Jurkat, Clone E6-1 (cell line): ENCODE data around the gene IL4I1.

Experiments
- DNase-seq: peaks from one replicate; pipeline ENCODE4 v3.0.0-alpha.2; 2011; ENCODE audit warnings: low read depth, low spot score
- H3K4me3 ChIP-seq: 2 replicates; pipeline ENCODE4 v1.5.1; 2011; ENCODE audit warnings: mild to moderate bottlenecking, low read length, control low read depth, moderate library complexity

Gene IL4I1

GRCh38 chr19:49881672-49882394 lies 14.9 kb downstream of the IL4I1 start:
- H3K4me3 ChIP-seq, result no peak overlapping the region
- DNase-seq, result no peak

- no peak overlapping the region for H3K4me3 ChIP-seq
- DNase-seq, result no peak
Observed at GRCh38 chr19:49881186-49881585, 15.5 kb downstream of the IL4I1 start.

DNA sequence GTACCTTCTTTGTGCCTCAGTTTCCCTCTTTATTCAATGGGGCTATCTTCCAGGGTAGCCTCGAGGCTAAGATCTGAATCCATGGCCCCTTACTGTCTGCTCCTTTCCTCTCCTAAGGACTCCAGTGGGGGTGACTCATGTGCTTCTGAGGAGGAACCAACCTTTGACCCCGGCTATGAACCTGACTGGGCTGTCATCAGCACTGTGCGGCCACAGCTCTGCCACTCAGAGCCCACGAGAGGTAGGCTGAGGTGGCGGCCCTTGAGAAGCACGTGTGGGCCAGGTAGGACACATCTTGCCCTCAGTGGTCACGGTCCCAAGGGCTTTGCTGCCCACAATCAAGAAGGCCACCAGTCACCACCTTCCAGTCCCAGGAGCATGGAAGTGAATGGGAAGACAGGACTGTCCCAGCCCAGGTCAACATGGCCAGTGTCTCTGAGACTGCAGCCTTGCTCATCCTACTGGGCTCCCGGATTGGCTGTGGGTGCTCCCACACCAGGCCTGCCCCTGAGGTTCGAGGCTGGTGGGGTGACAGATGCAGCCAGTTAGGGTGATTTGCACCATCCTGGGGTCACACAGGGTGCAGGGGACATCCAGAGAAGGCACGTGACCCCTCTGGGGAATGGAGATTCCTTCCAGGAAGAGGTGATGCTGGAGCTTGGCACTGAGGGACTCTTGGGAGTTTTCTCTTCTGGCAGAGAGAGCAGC lies 16.4 kb downstream of the IL4I1 start:
- no peak for DNase-seq
- no peak overlapping the region for H3K4me3 ChIP-seq

DNA sequence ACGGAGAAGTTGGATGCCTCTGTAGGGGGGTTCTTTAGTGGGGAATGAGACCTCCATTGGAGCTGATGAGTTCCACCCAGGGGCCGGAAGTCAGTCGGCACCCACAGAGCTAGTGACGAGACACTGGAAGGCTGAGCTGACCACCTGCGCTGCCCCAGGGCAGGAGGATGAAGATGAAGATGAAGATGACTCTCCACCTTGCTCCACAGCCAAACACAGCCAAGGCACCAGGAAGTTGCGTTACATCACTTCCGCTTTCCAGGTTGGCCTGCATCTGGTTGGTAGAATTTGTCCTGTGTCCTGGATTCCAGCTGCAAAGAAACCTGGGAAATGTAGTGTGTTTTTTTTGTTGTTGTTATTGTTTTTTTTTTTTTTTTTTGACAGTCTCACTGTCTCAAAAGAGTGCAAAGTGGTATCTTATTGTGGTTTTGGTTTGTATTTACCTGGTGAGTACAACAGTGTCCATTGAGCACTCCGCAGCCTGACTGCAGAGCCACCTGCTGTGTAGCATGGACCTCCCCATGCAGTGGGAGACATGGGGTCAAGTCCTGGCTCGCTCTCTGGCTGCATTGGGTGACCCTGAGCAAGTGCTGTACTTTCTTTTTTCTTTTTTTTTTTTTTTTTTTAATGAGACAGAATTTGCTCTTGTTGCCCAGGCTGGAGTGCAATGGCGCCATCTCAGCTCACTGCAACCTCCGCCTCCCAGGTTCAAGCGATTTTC lies 17.3 kb downstream of the IL4I1 start:
- H3K4me3 ChIP-seq, result no peak overlapping the region
- no peak for DNase-seq

- no peak for DNase-seq
- peak overlapping the region; percentile 69 for H3K4me3 ChIP-seq
Observed at GRCh38 chr19:49878744-49879070, 18.0 kb downstream of the IL4I1 start.

DNA sequence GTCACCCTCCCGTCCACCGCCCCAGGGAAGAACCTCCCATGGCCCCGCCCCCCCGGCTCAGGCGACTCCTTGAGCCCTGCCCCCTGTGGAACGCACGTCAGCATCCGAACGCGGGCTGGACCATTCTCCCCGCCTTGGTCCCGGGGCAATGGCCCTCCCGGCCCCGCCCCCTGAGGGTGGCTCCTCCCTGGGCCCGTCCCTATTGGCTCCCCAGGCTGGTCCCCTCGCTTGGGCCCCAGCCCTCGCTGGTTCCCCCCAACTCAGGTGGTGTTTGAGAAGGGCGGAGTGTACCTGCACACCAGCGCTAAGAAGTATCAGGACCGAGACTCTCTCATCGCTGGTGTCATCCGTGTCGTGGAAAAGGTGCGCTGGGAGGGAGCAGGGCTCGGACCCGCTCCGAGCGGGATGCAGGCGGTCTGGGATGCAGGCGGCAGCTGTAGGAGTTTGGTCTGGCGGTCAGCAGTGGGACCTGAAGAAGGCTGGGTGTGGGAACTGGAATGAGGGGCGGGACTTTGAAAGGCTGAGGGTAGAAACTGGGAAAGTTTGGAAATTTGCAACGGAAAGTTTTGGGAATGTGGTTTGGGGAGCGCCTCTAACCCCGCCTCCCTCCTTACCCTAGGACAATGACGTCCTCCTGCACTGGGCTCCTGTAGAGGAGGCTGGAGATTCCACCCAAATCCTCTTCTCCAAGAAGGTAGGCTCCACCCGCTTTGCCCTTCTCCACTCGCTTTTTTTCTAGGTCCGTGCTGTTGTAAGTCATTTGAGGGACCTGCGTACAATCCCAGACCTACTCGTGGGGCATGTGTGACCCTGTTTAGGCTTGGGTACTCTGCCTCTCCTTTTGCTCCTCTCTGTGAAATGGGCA lies 18.6 kb downstream of the IL4I1 start:
- peak overlapping the region; percentile 69 for H3K4me3 ChIP-seq

GRCh38 chr19:49877020-49877878 lies 19.4 kb downstream of the IL4I1 start, which contains the start of the genes AKT1S1 and TBC1D17:
Gene AKT1S1, minus strand, starts transcription at chr19:49877355. Its CDS starts 4,060 bp downstream, at chr19:49873295.
Gene TBC1D17, plus strand, starts transcription at chr19:49877702. Its CDS starts 22 bp downstream, at chr19:49877724.
- DNase-seq, result peak; percentile 100

More for the DNA sequence above, 18.6 kb downstream of the IL4I1 start:
- peak; percentile 93 for DNase-seq

GRCh38 chr19:49876422-49877019 lies 20.2 kb downstream of the IL4I1 start:
- DNase-seq, result peak; percentile 99
- H3K4me3 ChIP-seq, result peak overlapping the region; percentile 69

More at GRCh38 chr19:49877020-49877878, 19.4 kb downstream of the IL4I1 start, which contains the start of the genes AKT1S1 and TBC1D17:
- H3K4me3 ChIP-seq, result peak within 1 kb of the TSS; percentile 69

DNA sequence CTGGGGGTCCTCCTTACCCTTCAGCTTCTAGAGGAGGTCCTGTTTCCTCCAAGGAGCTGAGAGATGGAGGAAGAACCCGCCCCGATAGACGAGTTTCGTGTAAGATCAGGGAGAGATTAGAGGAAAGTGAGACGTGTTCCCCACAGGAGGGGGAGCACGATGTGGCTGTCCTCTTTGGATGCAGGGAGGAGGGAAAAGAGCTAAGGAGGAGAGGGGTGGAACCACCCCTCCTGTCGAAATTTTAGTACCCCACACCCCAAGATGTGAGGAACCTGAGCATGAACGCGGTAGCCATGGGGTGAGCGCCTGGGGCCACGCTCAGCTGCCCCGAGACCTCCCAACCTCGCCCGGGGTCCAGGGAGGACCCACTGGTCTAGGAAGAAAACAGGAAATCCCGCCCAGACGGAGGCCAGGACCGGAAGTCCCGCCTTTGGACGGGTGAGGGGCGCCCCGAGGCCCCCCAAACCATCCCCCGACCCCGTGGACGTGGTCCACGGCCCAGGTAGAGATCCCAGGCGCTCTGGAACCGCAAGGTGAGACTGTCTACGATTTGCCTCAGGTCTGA lies 20.7 kb downstream of the IL4I1 start:
- DNase-seq, result no peak
- peak overlapping the region; percentile 69 for H3K4me3 ChIP-seq

DNA sequence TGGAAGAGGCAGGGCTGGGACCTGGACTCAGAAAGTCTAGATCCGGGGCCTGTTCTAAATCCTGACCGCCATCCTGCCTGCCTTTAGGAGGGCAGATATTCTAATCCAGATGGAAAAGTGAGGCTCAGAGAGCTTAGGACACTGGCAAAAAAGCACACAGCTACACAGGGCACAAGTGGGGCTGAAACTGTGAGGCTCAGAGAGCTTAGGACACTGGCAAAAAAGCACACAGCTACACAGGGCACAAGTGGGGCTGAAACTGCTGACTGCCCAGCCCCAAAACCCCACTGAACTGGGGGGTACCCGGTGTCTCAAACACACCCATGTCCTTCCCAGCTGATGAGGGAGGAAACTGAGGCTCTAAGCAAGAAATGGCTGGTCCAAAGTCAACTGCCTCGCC lies 21.5 kb downstream of the IL4I1 start:
- peak overlapping the region; percentile 69 for H3K4me3 ChIP-seq
- no peak for DNase-seq

DNA sequence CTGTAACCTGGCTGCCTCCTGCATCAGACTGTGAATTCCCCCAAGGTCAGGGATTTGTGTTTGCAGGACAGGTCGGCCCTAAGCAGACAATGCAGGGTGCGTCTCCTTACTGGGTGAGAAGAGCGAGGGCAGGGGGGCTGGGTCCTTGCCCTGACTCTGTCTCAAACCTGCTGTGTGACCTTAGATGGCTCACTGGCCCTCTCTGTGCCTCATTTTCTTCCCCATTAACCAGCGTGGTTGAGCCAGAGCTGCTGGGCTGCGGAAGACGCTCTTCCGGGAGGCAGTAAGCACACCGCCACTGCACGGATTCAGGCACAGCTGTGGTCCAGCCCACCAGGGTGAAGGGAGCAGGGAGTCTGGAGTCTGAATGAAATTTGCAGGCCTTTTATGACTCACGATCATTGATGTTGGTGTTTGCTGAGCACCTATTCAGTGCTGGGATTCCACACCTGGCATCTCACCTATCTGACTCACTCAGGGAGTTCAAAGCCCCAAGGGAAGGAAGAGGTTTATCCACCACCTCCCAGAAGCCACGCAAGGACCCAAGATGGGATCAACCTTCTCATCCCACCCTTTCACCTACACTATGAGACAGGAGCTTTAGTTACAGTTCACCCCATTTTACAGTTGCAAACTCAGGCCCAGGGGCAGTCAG lies 22.1 kb downstream of the IL4I1 start:
- no peak overlapping the region for H3K4me3 ChIP-seq
- no peak for DNase-seq

DNA sequence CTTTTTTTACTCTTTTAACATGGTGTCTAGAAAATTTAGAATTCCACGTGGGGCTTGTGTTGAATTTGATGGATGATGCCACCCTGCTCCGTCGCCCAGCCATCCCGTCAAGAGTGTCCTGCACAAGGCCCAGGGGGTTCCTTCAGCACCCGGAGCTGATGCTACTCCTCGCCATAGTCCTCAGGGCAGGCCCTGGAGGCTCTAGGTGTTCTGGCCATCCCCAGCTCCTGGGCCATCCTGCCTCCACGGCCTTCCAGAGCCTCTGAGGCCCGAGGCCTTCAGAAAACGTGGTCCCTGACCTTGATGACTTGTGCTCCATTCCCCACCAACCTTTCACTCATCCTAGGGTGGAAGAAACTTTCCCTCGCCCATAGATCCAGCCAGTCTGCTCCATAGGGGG lies 22.9 kb downstream of the IL4I1 start:
- no peak overlapping the region for H3K4me3 ChIP-seq
- DNase-seq, result no peak

- no peak overlapping the region for H3K4me3 ChIP-seq
- no peak for DNase-seq
Observed at GRCh38 chr19:49873129-49873521, 23.6 kb downstream of the IL4I1 start.

DNA sequence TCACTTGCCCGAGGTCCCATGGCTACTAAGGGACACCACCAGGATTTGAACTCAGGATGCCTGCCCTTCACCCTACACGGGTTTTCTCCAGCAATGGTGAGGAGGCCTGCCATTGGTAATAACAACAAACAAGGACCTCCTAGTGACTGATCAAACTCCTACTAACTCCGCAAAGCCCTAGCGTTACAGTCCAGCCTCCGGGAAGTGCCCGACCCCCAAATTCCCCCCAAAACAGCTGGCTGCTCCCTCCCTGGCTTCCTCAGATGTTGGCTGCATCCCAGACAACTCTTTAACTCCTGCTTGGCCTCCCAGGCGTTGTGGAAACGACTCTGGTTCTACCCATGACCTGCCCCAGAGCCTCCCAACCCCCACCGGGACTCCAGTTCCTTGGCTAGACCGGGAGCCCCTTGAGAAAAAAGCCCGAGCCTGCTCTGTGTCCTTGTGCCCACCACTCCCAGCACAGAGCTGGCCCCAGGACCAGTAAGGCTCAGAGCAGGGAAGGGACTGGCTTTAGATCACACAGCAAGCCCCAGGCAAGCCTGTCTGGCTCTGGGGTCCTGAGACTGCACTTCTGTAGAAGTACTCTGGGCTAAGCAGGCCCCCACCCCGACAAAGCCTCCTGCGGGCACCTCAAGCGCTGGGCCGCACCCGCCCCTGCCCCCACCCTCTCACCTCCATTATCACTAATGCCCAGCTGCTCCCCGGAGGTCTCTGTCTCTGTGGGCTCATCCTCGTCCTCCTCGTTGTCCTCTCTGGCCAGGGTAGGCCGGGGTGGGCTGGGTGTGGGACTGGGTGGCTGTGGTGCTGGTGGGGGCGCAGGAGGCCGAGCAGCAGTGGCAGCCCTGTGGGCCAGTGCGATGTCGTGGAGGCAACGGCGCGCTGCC lies 24.2 kb downstream of the IL4I1 start:
- no peak for DNase-seq
- no peak overlapping the region for H3K4me3 ChIP-seq

DNA sequence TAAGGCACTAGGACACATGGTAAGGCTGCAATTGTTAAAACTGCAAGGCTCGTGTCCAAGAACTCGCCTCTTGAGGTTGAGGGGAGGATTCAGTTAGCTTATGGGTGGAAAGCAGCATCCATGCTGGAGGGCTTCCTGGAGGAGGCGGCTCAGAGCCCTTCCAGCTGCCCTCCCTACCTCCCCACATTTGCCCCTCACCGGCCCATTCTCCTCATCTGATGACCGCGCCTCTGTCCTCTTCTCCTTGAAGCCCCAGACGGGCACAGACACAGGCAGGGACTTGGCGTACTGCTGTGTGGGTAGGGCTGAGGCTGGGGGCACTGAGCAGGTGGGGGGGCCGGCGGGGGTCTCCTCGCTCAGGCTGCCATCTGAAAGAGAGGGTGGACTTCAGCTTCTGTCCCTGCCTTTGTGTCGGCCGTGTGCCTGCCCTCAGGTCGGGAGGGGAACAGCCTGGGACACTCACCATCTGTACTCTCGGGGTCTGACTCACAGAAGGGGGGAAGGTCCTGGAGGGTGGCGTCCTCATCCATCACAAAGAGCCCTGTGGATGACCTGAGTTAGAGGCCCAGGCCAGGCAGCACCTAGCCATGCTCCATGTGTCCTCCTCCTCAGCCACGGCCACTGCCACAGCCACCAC lies 25.2 kb downstream of the IL4I1 start:
- H3K4me3 ChIP-seq, result no peak overlapping the region
- DNase-seq, result no peak
